K562 (cell line): ENCODE results near the gene ZSWIM4. TPM values are rescaled to one million over a fixed set of nuclear protein-coding genes. Genes with fewer than 3 reads are reported as not detected.

ENCODE experiments used
- CCNT2 ChIP-seq: IDR thresholded peaks from 2 replicates; pipeline ENCODE4 v1.6.1; 2011; ENCODE audit warnings: borderline replicate concordance, low read depth, mild to moderate bottlenecking, moderate library complexity, mixed read lengths, low read length; ENCODE audit not compliant: insufficient read length; ENCODE audit errors: extremely low read depth
- CSDE1 ChIP-seq, 2 experiments: fragments of 450-650 bp; IDR thresholded peaks; 2 replicates each; pipeline ENCODE4 v1.6.1; 2016; ENCODE audit warnings: mild to moderate bottlenecking in 1 of 2
- FOXM1 ChIP-seq, 2 experiments: fragments of 450-650 bp in 1 of 2; sonication (generic) in 1 of 2; formaldehyde crosslinking in 1 of 2; IDR thresholded peaks; 2 replicates each; pipeline versions ENCODE4 v1.6.1 to v1.9.0; 2017 to 2022; ENCODE audit warnings: low read depth in 2 of 2, mild to moderate bottlenecking in 2 of 2, missing genetic modification reagents in 1 of 2, moderate library complexity in 1 of 2
- MAZ ChIP-seq, 2 experiments: fragments of 450-650 bp in 1 of 2; sonication (generic) in 1 of 2; formaldehyde crosslinking; IDR thresholded peaks in 1 of 2; conservative IDR thresholded peaks in 1 of 2; 2 replicates each; pipeline versions ENCODE4 v1.4.0 to v1.5.0; 2020; ENCODE audit warnings: mild to moderate bottlenecking in 1 of 2, missing genetic modification reagents in 1 of 2
- MBD2 ChIP-seq: sonication (generic); IDR thresholded peaks from 2 replicates; pipeline ENCODE4 v1.6.1; 2016; ENCODE audit warnings: low read depth, borderline replicate concordance
- MED1 ChIP-seq: sonication (generic); formaldehyde crosslinking; IDR thresholded peaks from 2 replicates; pipeline ENCODE4 v1.8.1; 2023; ENCODE audit warnings: missing genetic modification reagents, borderline replicate concordance
- NR3C1 ChIP-seq: sonication (generic); formaldehyde crosslinking; IDR thresholded peaks from 2 replicates; pipeline ENCODE4 v1.8.1; 2022; ENCODE audit warnings: missing genetic modification reagents
- SMAD4 ChIP-seq: fragments of 250-450 bp; sonication (Bioruptor Pico); conservative IDR thresholded peaks from 2 replicates; pipeline ENCODE4 v1.8.0; 2021; ENCODE audit warnings: inconsistent platforms, mild to moderate bottlenecking, moderate library complexity
- ZNF398 ChIP-seq: fragments of 250-450 bp; sonication (Bioruptor Pico); IDR thresholded peaks from 2 replicates; pipeline ENCODE4 v1.8.0; 2021; ENCODE audit warnings: moderate library complexity, mild to moderate bottlenecking, inconsistent platforms
- polyA plus RNA-seq, 8 experiments: library from polyadenylated mRNA; depleted of rRNA in 4 of 8; stranded (reverse) in 5 of 8; unstranded in 3 of 8; fragments of >200 nt; fragmentation: Nextera tagmentation in 2 of 8; fragmentation: Illumina TruSeq in 1 of 8; extraction: Ambion mirVana in 2 of 8; extraction: Trizol in 1 of 8; gene quantifications; 2 replicates each; pipeline versions ENCODE4 v1.2.1 to v1.2.3, GENCODE V29; 2011 to 2014; ENCODE audit warnings: inconsistent platforms in 1 of 8, missing spikeins in 1 of 8
- total RNA-seq, 7 experiments: library from RNA; depleted of rRNA in 6 of 7; stranded (reverse); fragments of >200 nt in 6 of 7; fragmentation: Illumina TruSeq in 2 of 7; extraction: Trizol in 2 of 7; gene quantifications; 2 replicates each; pipeline versions ENCODE4 v1.2.1 to v1.2.3, GENCODE V29; 2011 to 2021; ENCODE audit warnings: low replicate concordance in 1 of 7
- TF ChIP-seq, protein P1 (sequence below): sonication (generic); formaldehyde crosslinking; IDR thresholded peaks from 2 replicates; pipeline ENCODE4 v1.8.0; 2023; ENCODE audit warnings: missing genetic modification reagents, mild to moderate bottlenecking, borderline replicate concordance
- TF ChIP-seq, protein P2 (sequence below): fragments of 450-650 bp; formaldehyde crosslinking; IDR thresholded peaks from 2 replicates; pipeline ENCODE4 v1.4.0; 2022; ENCODE audit warnings: missing genetic modification characterization
- TF ChIP-seq, protein P3 (sequence below): fragments of 250-450 bp; sonication (Bioruptor Pico); IDR thresholded peaks from 2 replicates; pipeline ENCODE4 v1.8.0; 2022; ENCODE audit warnings: moderate library complexity, mild to moderate bottlenecking, inconsistent platforms

Gene ZSWIM4
- total and polyA plus RNA-seq, 9 of the 15 experiments (the other 6 are each of a cell fraction or from before 2014, with no cell fraction given) = 0.25 to 3.7 (median 0.79) TPM; not detected in 2

DNA sequence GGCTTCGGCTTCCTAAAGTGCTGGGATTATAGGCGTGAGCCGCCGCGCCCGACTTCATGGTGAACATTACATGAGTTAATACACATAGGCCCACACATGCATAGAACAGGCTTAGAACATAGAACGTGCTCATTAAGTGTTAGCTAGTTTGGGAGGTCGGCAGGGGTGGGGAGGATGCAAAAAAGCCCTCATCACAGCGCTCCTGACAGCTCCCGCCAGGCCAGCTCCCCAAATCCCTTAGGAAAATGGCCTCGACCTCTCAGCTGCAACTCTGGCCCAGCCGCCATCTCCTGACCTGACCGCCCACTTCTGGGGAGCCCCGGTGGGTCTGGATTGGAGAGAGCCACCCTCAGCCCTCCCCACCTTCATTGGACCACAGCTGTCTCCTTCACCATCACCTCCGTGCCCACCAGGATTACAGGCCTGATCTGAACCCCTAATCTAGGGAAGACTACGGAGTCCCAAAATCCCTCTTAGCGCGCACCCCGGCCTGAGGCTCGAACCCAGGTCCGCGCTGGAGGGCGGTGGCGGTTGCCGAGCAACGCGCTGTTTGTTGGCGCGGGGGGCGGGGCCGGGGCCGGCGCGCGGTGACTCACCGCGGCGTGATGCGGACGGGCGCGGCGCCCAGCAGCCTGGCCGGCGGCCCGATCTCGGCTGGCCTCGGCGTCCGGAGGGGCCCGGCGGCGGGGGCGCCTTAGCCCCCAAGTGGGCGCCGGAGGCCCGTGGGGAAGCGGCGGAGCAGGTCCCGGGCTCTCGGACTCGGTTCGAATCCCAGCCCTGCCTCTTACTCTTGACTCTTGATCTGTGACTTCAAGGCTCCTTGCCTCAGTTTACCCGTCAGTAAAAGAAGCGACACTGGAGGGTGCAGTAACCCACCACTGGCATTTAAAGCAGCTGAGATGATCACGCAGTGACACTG is 55.0 kb downstream of the ZSWIM4 start (continued):
- TF ChIP-seq, protein P1, sequence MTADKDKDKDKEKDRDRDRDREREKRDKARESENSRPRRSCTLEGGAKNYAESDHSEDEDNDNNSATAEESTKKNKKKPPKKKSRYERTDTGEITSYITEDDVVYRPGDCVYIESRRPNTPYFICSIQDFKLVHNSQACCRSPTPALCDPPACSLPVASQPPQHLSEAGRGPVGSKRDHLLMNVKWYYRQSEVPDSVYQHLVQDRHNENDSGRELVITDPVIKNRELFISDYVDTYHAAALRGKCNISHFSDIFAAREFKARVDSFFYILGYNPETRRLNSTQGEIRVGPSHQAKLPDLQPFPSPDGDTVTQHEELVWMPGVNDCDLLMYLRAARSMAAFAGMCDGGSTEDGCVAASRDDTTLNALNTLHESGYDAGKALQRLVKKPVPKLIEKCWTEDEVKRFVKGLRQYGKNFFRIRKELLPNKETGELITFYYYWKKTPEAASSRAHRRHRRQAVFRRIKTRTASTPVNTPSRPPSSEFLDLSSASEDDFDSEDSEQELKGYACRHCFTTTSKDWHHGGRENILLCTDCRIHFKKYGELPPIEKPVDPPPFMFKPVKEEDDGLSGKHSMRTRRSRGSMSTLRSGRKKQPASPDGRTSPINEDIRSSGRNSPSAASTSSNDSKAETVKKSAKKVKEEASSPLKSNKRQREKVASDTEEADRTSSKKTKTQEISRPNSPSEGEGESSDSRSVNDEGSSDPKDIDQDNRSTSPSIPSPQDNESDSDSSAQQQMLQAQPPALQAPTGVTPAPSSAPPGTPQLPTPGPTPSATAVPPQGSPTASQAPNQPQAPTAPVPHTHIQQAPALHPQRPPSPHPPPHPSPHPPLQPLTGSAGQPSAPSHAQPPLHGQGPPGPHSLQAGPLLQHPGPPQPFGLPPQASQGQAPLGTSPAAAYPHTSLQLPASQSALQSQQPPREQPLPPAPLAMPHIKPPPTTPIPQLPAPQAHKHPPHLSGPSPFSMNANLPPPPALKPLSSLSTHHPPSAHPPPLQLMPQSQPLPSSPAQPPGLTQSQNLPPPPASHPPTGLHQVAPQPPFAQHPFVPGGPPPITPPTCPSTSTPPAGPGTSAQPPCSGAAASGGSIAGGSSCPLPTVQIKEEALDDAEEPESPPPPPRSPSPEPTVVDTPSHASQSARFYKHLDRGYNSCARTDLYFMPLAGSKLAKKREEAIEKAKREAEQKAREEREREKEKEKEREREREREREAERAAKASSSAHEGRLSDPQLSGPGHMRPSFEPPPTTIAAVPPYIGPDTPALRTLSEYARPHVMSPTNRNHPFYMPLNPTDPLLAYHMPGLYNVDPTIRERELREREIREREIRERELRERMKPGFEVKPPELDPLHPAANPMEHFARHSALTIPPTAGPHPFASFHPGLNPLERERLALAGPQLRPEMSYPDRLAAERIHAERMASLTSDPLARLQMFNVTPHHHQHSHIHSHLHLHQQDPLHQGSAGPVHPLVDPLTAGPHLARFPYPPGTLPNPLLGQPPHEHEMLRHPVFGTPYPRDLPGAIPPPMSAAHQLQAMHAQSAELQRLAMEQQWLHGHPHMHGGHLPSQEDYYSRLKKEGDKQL (CRISPR knock-in tag) = no peak
- TF ChIP-seq FOXM1 (IDR thresholded peaks at IDR 0.05; ENCODE audit: low read depth) (no peak), FOXM1 (CRISPR knock-in tag; IDR thresholded peaks at IDR 0.05; ENCODE audit: low read depth) (no peak), NR3C1 (CRISPR knock-in tag) (no peak), ZNF398 (no peak), CCNT2 (peak; percentile 99), MED1 (CRISPR knock-in tag) (peak; percentile 18; the same call in 1 of the 2 replicates), MAZ (CRISPR knock-in tag; conservative IDR thresholded peaks at IDR 0.05 in 1 of 2, IDR thresholded peaks at IDR 0.05 in 1 of 2) (peak; percentile 58 to 68), CSDE1 (IDR thresholded peaks at IDR 0.05) (no peak), SMAD4 (peak; percentile 92), MBD2 (peak; percentile 34; the same call in 1 of the 2 replicates)
- TF ChIP-seq, protein P2, sequence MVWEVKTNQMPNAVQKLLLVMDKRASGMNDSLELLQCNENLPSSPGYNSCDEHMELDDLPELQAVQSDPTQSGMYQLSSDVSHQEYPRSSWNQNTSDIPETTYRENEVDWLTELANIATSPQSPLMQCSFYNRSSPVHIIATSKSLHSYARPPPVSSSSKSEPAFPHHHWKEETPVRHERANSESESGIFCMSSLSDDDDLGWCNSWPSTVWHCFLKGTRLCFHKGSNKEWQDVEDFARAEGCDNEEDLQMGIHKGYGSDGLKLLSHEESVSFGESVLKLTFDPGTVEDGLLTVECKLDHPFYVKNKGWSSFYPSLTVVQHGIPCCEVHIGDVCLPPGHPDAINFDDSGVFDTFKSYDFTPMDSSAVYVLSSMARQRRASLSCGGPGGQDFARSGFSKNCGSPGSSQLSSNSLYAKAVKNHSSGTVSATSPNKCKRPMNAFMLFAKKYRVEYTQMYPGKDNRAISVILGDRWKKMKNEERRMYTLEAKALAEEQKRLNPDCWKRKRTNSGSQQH = no peak
- TF ChIP-seq, protein P3, sequence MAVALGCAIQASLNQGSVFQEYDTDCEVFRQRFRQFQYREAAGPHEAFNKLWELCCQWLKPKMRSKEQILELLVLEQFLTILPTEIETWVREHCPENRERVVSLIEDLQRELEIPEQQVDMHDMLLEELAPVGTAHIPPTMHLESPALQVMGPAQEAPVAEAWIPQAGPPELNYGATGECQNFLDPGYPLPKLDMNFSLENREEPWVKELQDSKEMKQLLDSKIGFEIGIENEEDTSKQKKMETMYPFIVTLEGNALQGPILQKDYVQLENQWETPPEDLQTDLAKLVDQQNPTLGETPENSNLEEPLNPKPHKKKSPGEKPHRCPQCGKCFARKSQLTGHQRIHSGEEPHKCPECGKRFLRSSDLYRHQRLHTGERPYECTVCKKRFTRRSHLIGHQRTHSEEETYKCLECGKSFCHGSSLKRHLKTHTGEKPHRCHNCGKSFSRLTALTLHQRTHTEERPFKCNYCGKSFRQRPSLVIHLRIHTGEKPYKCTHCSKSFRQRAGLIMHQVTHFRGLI (CRISPR knock-in tag) = no peak
